Muscle layer of colon (tissue), 2 donors: Measurements from ENCODE around the gene PTPRG.

Source experiments
- H3K27ac ChIP-seq: one replicate; pipeline ENCODE4 v1.7.0; 2013; ENCODE audit warnings: low read depth, mild to moderate bottlenecking, low read length, moderate library complexity
- H3K27me3 ChIP-seq, 2 donors: one replicate each; pipeline ENCODE4 v1.7.0; 2013; ENCODE audit warnings: low read length in 2 of 2, mild to moderate bottlenecking in 2 of 2; ENCODE audit not compliant: insufficient read depth in 2 of 2, control insufficient read depth in 1 of 2
- H3K36me3 ChIP-seq: one replicate; pipeline ENCODE4 v1.7.0; 2013; ENCODE audit warnings: mild to moderate bottlenecking, low read length; ENCODE audit not compliant: insufficient read depth
- H3K4me1 ChIP-seq: one replicate; pipeline ENCODE4 v1.7.0; 2013; ENCODE audit warnings: mild to moderate bottlenecking, low read length; ENCODE audit not compliant: insufficient read depth
- H3K4me3 ChIP-seq, 2 donors: one replicate each; pipeline ENCODE4 v1.7.0; 2013; ENCODE audit warnings: low read length in 2 of 2, low read depth in 1 of 2, mild to moderate bottlenecking in 1 of 2, moderate library complexity in 1 of 2
- H3K9ac ChIP-seq: one replicate; pipeline ENCODE4 v1.7.0; 2013; ENCODE audit warnings: low read length
- H3K9me3 ChIP-seq: one replicate; pipeline ENCODE4 v1.7.0; 2013; ENCODE audit warnings: mild to moderate bottlenecking, low read length
- donor health status: abdominal sarcoma.
- donor health status: Adenocarcinoma of cecum.

Gene PTPRG

DNA sequence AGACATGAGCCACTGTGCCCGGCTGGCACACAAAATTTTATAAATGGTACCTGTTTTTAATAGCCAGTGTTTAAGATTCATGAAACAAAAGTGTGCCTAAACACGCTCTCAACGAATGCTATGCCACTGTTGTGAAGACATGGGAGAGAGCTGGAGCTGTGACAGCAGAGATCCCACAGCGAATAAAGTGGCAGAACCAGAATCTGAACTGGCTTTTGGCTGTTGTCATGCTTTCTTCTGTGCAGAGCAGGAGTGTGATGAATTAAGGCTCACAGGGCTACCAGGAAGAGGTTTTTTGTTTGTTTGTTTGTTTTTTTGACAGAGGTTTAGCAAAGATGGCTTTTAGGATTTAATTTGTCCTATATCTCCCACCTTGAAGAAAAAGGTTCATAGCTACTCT is 14.5 kb downstream of the PTPRG start:
- no peak overlapping the region for H3K4me3 ChIP-seq
- H3K9me3 ChIP-seq = no peaks in the 10 kb centered on the region
- no peak overlapping the region for H3K9ac ChIP-seq
- no peak overlapping the region for H3K27ac ChIP-seq
- H3K36me3 ChIP-seq = no peaks in the 10 kb centered on the region
- H3K4me1 ChIP-seq = peaks cover 21% of the 10 kb centered on the region
- no peaks in the 10 kb centered on the region for H3K27me3 ChIP-seq

- Histone ChIP-seq H3K9ac (no peak overlapping the region), H3K4me1 (peaks cover 26% of the 10 kb centered on the region), H3K27me3 (no peaks in the 10 kb centered on the region), H3K9me3 (no peaks in the 10 kb centered on the region), H3K36me3 (no peaks in the 10 kb centered on the region), H3K27ac (no peak overlapping the region), H3K4me3 (no peak overlapping the region)
Measured at GRCh38 chr3:61577760-61578159, 16.4 kb downstream of the PTPRG start.

- no peaks in the 10 kb centered on the region for H3K9me3 ChIP-seq
- H3K4me1 ChIP-seq = peaks cover 32% of the 10 kb centered on the region
- no peaks in the 10 kb centered on the region for H3K36me3 ChIP-seq
- H3K9ac ChIP-seq = no peak overlapping the region
- no peaks in the 10 kb centered on the region for H3K27me3 ChIP-seq
- no peak overlapping the region for H3K4me3 ChIP-seq
- no peak overlapping the region for H3K27ac ChIP-seq
Measured at GRCh38 chr3:61578667-61579367, 17.4 kb downstream of the PTPRG start.

- H3K4me1 ChIP-seq = peaks cover 34% of the 10 kb centered on the region
- no peaks in the 10 kb centered on the region for H3K36me3 ChIP-seq
- H3K9me3 ChIP-seq = no peaks in the 10 kb centered on the region
- no peak overlapping the region for H3K9ac ChIP-seq
- no peaks in the 10 kb centered on the region for H3K27me3 ChIP-seq
- H3K4me3 ChIP-seq = no peak overlapping the region
- H3K27ac ChIP-seq = no peak overlapping the region
Measured at GRCh38 chr3:61579685-61580084, 18.3 kb downstream of the PTPRG start.

GRCh38 chr3:61580982-61581643 is 19.7 kb downstream of the PTPRG start:
- Histone ChIP-seq H3K36me3 (no peaks in the 10 kb centered on the region), H3K9ac (no peak overlapping the region)

DNA sequence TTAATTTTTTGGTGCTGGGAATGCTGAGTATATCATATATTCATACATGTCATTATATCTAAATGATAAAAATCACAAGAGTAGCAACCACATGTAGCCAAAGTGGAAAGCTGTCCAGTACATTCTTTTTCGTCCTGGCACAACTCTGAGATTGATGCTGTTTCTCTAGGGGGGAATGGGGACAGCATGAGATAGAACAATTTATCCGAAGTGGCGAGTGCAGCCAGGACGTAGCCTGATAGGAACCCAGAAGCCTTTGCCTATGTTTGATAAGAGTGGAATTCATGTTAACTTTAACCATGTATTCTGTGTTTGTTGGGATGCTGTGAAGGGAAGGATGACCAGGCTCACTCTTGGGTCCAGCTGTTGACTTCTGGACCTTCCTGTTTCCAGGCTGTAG is 20.9 kb downstream of the PTPRG start:
- no peak overlapping the region for H3K9ac ChIP-seq
- no peak overlapping the region for H3K4me3 ChIP-seq
- H3K4me1 ChIP-seq = peaks cover 34% of the 10 kb centered on the region
- H3K27ac ChIP-seq = no peak overlapping the region
- H3K27me3 ChIP-seq = no peaks in the 10 kb centered on the region
- H3K36me3 ChIP-seq = no peaks in the 10 kb centered on the region
- H3K9me3 ChIP-seq = no peaks in the 10 kb centered on the region

More at GRCh38 chr3:61580982-61581643, 19.7 kb downstream of the PTPRG start:
- no peaks in the 10 kb centered on the region for H3K9me3 ChIP-seq
- no peak overlapping the region for H3K4me3 ChIP-seq
- H3K27ac ChIP-seq = no peak overlapping the region
- H3K27me3 ChIP-seq = no peaks in the 10 kb centered on the region
- H3K4me1 ChIP-seq = peaks cover 34% of the 10 kb centered on the region

DNA sequence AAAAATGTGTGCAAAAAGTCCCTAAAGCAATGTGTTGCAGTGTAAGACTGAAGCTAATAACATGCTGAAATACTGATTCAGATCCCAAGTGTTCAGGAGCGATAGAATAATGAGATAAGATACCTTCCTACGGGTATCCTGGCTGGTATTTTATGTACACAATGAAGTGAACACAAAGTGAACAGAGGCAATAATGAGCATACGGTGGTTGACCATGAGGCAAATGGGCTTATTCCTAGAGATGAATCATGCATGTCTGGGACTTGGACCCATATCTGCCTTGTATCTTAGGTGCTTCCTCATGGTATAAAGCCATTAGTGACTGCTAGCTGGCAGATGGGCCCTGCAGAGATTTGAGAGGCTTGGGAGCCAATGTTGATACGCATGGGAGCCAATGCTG is 21.5 kb downstream of the PTPRG start:
- no peak overlapping the region for H3K9ac ChIP-seq
- peaks cover 32% of the 10 kb centered on the region for H3K4me1 ChIP-seq
- no peaks in the 10 kb centered on the region for H3K9me3 ChIP-seq
- H3K27me3 ChIP-seq = no peaks in the 10 kb centered on the region
- H3K36me3 ChIP-seq = no peaks in the 10 kb centered on the region
- H3K27ac ChIP-seq = no peak overlapping the region
- H3K4me3 ChIP-seq = no peak overlapping the region

GRCh38 chr3:61583890-61584875 is 22.8 kb downstream of the PTPRG start:
- Histone ChIP-seq H3K27me3 (no peaks in the 10 kb centered on the region), H3K9ac (no peak overlapping the region), H3K9me3 (no peaks in the 10 kb centered on the region), H3K36me3 (no peaks in the 10 kb centered on the region), H3K27ac (peak overlapping the region; percentile 28), H3K4me3 (no peak overlapping the region), H3K4me1 (peaks cover 24% of the 10 kb centered on the region)

DNA sequence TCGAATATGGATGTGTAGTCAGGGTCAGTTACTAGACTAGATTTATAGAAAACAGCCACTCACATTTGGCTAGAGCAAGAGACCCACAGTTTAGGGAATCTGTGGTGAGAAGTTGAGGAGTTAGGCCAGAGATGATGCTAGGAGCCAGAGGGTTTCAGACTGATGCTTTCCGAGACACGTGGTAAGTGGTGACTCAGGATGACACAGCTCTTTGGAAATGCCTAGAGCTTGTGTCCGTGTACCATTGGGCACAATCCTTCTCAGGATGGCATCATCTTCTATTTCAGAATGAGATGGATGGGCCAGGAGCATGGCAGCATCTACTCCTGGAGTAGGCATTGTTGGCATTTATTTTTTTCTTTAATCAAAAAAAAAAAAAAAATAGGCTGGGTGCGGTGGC is 28.5 kb downstream of the PTPRG start:
- no peak overlapping the region for H3K4me3 ChIP-seq
- H3K9ac ChIP-seq = no peak overlapping the region
- no peak overlapping the region for H3K27ac ChIP-seq
- H3K27me3 ChIP-seq = no peaks in the 10 kb centered on the region
- H3K4me1 ChIP-seq = peaks cover 32% of the 10 kb centered on the region
- no peaks in the 10 kb centered on the region for H3K36me3 ChIP-seq
- H3K9me3 ChIP-seq = no peaks in the 10 kb centered on the region

DNA sequence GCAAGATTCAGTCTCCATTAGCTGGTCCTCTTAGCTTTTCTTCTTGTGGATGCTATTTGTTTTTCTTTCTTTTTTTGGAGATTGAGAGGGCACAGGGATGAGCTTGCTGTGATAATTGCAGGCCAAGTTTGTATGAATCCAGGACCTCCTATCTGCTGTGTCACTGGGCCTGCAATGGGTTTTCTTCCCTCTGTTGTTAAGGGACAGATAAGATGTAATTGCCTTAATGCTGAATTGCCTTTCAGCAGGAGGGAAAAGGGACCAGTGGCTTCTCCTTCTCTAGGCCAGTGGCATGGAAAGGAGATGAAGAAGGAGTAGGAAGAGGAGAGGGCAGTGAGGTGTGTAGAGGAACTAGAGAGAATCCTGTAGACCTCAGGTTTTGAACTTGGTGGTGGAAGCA is 29.9 kb downstream of the PTPRG start:
- Histone ChIP-seq H3K27me3 (no peaks in the 10 kb centered on the region), H3K36me3 (no peaks in the 10 kb centered on the region), H3K4me1 (peaks cover 39% of the 10 kb centered on the region), H3K9ac (no peak overlapping the region), H3K9me3 (no peaks in the 10 kb centered on the region), H3K27ac (no peak overlapping the region), H3K4me3 (no peak overlapping the region)

DNA sequence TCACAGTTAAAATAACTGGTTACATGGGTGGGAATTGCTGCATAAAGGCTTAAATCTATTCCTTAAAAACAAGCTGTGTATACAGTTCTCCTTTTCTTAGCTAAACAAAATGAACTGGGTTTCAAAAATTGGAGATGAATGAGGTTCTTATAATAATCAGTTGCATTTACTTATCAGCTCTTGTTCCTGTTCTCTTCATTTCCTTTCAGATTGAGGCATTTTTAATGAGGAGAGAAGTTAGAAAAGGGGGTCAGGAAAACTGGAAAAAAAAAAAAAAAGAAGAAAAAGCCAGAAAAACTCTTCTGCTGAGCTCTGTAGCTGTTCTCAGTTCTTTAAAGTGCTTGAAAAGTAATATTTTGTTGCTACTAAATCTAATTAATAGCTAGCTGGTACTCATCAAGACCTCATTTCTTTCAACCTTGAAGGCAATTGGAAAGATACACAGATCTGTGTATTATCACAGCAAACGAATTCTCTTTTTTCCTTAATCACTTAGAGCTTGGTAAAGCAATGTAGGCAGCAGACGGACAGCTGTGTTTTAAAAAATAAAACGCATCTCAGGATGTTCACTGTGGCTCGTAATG is 32.2 kb downstream of the PTPRG start:
- H3K27ac ChIP-seq = no peak overlapping the region
- no peaks in the 10 kb centered on the region for H3K36me3 ChIP-seq
- no peak overlapping the region for H3K9ac ChIP-seq
- H3K9me3 ChIP-seq = no peaks in the 10 kb centered on the region
- H3K4me3 ChIP-seq = no peak overlapping the region
- H3K27me3 ChIP-seq = no peaks in the 10 kb centered on the region
- H3K4me1 ChIP-seq = peaks cover 34% of the 10 kb centered on the region
